Measurements from ENCODE around the gene HBE1.

HBE1 gene

DNA sequence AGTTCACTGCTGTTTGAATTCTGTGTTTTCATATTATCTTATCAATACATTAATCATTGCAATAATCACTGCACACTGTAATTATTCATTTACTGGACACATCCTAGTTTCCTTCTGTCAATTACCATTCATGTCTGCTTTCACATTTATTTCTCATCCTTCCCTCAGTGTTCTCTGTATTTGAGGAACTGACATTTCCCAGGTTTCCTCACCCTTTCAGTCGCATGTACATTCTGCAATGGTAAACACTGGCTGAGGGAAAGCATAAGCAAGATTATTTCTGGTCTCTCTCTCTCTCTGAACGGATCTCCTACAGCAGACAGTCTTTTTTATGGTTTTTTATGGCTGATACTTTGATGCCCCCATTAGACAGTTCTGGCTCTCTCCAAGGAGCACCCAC, 31.3 kb downstream of the HBE1 start:
- H3K36me3 Mint-ChIP-seq, result no peaks in the 10 kb centered on the region

DNA sequence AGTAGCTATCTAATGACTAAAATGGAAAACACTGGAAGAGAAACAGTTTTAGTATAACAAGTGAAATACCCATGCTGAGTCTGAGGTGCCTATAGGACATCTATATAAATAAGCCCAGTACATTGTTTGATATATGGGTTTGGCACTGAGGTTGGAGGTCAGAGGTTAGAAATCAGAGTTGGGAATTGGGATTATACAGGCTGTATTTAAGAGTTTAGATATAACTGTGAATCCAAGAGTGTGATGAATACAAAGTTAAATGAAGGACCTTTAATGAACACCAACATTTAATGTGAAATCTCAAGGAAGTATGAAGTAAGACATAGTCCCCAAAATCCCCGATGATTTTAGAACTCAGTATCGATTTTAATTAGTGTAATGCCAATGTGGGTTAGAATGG, 32.3 kb downstream of the HBE1 start:
- no peaks in the 10 kb centered on the region for H3K9me3 Mint-ChIP-seq (ENCODE audit: low read depth)
- no peaks in the 10 kb centered on the region for H3K4me1 Mint-ChIP-seq (ENCODE audit: low read depth)
- H3K27me3 Mint-ChIP-seq, result peaks cover 13% of the 10 kb centered on the region
- no peak overlapping the region for H3K27ac Mint-ChIP-seq
- no peak overlapping the region for H3K4me3 Mint-ChIP-seq
- no peaks in the 10 kb centered on the region for H3K36me3 Mint-ChIP-seq

More for the DNA sequence above, 31.3 kb downstream of the HBE1 start:
- Mint-ChIP-seq H3K27me3 (peaks cover 13% of the 10 kb centered on the region), H3K27ac (no peak overlapping the region), H3K4me3 (no peak overlapping the region), H3K4me1 (ENCODE audit: low read depth) (no peaks in the 10 kb centered on the region), H3K9me3 (ENCODE audit: low read depth) (no peaks in the 10 kb centered on the region)

DNA sequence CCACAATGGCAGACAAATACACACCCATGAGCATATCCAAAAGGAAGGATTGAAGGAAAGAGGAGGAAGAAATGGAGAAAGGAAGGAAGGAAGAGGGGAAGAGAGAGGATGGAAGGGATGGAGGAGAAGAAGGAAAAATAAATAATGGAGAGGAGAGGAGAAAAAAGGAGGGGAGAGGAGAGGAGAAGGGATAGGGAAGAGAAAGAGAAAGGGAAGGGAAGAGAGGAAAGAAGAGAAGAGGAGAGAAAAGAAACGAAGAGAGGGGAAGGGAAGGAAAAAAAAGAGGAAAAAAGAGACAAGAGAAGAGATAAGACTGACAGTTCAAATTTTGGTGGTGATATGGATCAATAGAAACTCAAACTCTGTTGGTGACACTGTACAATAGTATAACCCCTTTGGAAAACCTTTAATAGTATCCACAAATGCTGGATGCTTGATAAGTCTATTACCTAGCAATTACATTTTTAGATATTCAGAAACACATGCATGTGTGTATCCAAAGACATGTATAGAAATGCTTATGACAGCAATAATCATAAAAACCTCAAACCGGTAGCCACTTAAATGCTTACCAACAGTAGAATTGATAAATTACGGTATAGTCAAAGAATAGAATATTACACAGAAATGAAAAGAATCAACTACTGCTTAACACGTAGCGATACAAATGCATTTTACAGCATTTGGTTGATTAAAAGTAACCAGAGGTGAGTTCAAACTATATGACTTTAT, 34.2 kb downstream of the HBE1 start:
- Mint-ChIP-seq H3K36me3 (no peaks in the 10 kb centered on the region), H3K4me3 (no peak overlapping the region), H3K9me3 (ENCODE audit: low read depth) (no peaks in the 10 kb centered on the region), H3K27me3 (peaks cover 13% of the 10 kb centered on the region), H3K4me1 (ENCODE audit: low read depth) (no peaks in the 10 kb centered on the region), H3K27ac (no peak overlapping the region)

DNA sequence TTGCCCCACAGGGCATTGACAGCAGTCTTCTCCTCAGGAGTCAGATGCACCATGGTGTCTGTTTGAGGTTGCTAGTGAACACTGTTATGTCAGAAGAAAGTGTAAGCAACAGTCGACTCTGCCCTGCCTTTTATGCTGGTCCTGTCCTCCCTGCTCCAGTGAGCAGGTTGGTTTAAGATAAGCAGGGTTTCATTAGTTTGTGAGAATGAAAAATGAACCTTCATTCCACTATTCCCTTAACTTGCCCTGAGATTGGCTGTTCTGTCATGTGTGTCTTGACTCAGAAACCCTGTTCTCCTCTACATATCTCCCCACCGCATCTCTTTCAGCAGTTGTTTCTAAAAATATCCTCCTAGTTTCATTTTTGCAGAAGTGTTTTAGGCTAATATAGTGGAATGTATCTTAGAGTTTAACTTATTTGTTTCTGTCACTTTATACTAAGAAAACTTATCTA, 35.3 kb downstream of the HBE1 start, which contains the start of gene HBD:
HBD (minus strand) TSS at position 103 of the 454 bp plus-strand sequence; CDS start at position 53, 50 bp downstream.
- no peak within 1 kb of the TSS for H3K4me3 Mint-ChIP-seq
- no peaks in the 10 kb centered on the region for H3K4me1 Mint-ChIP-seq (ENCODE audit: low read depth)
- peaks cover 13% of the 10 kb centered on the region for H3K27me3 Mint-ChIP-seq
- H3K9me3 Mint-ChIP-seq (ENCODE audit: low read depth), result no peaks in the 10 kb centered on the region
- no peak within 1 kb of the TSS for H3K27ac Mint-ChIP-seq
- no peaks in the 10 kb centered on the region for H3K36me3 Mint-ChIP-seq

DNA sequence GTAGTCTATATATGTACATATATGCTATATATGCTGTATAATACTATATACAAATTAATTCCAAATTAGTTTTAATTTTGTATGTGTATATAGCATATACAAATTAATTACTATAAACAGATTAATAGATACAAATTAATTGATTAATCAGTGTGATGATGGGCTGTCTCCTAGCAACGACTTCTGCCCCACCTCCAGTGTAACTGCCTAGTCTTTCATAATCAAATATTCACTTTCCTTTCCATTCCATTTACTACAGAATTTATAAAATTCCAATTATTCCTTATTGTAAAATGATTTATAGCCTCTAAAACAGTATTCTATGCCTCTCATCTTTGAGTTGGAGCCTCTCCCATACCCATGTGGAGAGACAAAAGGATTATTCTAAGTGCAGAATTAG, 36.4 kb downstream of the HBE1 start:
- no peaks in the 10 kb centered on the region for H3K4me1 Mint-ChIP-seq (ENCODE audit: low read depth)
- no peak overlapping the region for H3K4me3 Mint-ChIP-seq
- H3K9me3 Mint-ChIP-seq (ENCODE audit: low read depth), result no peaks in the 10 kb centered on the region
- H3K27ac Mint-ChIP-seq, result no peak overlapping the region
- no peaks in the 10 kb centered on the region for H3K36me3 Mint-ChIP-seq
- peaks cover 13% of the 10 kb centered on the region for H3K27me3 Mint-ChIP-seq

DNA sequence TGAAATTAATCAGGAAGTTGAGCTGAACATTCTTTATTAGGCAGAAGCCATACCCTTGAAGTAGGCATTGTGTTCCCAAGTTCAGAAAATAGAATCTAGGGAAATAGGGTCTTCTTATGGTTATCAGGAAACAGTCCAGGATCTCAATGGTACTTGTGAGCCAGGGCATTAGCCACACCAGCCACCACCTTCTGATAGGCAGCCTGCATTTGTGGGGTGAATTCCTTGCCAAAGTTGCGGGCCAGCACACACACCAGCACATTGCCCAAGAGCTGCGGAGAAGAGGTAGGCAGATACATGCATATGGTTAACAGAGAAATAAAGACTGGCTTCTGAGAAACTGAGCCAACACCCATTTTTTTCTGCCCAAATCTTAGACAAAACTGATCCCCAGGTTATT, 36.9 kb downstream of the HBE1 start:
- H3K9me3 Mint-ChIP-seq (ENCODE audit: low read depth), result no peaks in the 10 kb centered on the region
- H3K4me3 Mint-ChIP-seq, result no peak overlapping the region
- peaks cover 13% of the 10 kb centered on the region for H3K27me3 Mint-ChIP-seq
- no peaks in the 10 kb centered on the region for H3K4me1 Mint-ChIP-seq (ENCODE audit: low read depth)
- no peaks in the 10 kb centered on the region for H3K36me3 Mint-ChIP-seq
- no peak overlapping the region for H3K27ac Mint-ChIP-seq

DNA sequence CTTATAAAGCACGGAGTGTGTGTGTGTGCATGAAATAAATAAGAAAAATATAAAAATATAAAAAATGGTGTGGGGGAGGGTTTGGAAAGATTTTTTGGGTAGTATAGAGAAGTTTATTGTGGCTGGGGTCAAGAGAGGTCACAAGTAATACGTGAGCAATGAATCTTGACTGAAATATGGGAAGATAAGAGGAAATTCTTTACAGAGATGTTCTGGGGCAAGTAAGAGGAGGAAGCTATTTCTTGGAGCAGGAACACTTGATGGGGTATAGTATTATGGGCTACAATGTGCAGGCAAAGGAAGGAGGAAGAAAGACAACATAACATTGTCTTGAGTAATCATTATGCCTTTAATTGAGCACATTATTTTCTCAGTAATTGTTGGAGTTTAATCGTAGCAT, 37.6 kb downstream of the HBE1 start:
- Mint-ChIP-seq H3K4me1 (ENCODE audit: low read depth) (no peaks in the 10 kb centered on the region), H3K9me3 (ENCODE audit: low read depth) (no peaks in the 10 kb centered on the region), H3K27me3 (peaks cover 9% of the 10 kb centered on the region), H3K4me3 (no peak overlapping the region), H3K36me3 (no peaks in the 10 kb centered on the region), H3K27ac (no peak overlapping the region)

DNA sequence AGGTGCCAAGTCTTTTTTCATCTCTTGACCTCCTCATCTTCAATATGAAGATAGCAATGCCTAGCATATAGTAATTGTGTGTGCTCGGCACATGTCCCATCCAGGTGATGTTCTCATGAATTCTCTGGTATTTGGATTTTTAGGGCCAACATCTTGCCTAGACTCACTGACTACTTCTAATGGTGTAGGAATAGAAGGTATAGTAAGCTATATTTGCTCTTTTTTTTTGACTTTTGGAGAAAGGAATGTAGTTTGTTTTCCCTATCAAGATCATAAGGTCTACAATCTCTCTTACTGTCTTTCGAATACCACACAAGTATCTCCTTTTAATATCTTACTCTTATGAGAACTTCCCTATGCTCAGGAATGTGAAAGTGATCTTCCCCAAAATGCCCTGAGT, 38.6 kb downstream of the HBE1 start:
- no peak overlapping the region for H3K27ac Mint-ChIP-seq
- no peak overlapping the region for H3K4me3 Mint-ChIP-seq
- no peaks in the 10 kb centered on the region for H3K9me3 Mint-ChIP-seq (ENCODE audit: low read depth)
- no peaks in the 10 kb centered on the region for H3K36me3 Mint-ChIP-seq
- peaks cover 4% of the 10 kb centered on the region for H3K27me3 Mint-ChIP-seq
- no peaks in the 10 kb centered on the region for H3K4me1 Mint-ChIP-seq (ENCODE audit: low read depth)

DNA sequence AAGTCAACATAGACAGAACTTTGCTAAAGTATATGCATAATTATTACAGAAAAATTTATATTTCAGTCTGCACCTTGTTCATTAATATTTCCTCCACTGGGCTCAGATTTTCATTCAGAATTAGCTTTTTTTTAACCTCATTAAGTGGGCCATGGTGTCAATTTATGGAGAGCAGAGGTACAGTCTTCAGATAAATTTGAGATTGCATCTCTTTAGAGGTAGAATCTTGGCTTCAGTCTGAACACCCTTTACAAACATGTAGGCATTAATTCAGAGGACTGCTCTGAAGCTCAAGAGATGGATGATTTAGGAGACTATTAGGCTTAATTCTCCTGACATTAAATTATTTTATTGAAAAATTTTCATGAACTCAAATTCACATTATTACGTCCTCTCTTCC, 39.5 kb downstream of the HBE1 start:
- Mint-ChIP-seq H3K36me3 (no peaks in the 10 kb centered on the region), H3K27me3 (peaks cover 4% of the 10 kb centered on the region), H3K4me1 (ENCODE audit: low read depth) (no peaks in the 10 kb centered on the region), H3K4me3 (no peak overlapping the region), H3K27ac (no peak overlapping the region), H3K9me3 (ENCODE audit: low read depth) (no peaks in the 10 kb centered on the region)

DNA sequence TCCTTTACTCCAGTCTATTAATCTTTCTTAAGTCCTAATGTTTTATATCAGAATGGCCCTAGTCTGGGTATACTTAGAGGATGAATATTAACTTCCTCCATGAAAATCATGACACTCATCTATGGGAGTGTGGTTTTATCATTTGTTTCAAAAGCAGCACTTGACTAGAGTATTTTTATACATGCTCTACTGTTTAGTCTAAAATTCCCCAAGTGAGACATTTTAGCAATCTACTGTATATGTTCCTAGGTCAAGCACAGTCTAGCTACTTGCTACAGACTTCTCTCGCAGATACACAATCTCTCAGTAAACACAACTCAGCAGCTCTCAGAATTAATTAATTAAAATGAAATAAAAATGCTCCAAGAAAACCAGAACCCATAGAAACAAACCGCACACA, 39.9 kb downstream of the HBE1 start:
- Mint-ChIP-seq H3K36me3 (no peaks in the 10 kb centered on the region), H3K4me3 (no peak overlapping the region), H3K4me1 (ENCODE audit: low read depth) (no peaks in the 10 kb centered on the region), H3K9me3 (ENCODE audit: low read depth) (no peaks in the 10 kb centered on the region), H3K27me3 (peaks cover 4% of the 10 kb centered on the region), H3K27ac (no peak overlapping the region)

DNA sequence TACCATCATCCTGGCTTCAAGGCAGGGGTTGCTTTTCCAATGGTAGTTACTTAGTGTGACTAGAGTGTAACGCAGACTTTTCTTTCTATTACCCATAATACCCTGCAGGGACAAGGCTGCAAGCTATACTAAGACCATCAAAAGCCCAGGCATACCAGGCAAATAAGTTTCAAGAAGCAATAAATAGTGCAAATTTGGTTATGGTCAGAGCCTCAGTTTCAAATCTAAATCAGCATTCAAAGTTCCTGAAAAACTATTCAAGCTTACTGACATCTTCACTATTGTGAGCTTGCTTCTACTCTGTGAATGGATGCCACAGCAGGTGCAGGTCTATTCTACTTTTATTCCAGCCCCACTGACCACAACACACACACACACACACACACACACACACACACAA, 40.4 kb downstream of the HBE1 start:
- Mint-ChIP-seq H3K4me1 (ENCODE audit: low read depth) (no peaks in the 10 kb centered on the region), H3K4me3 (no peak overlapping the region), H3K36me3 (no peaks in the 10 kb centered on the region), H3K9me3 (ENCODE audit: low read depth) (no peaks in the 10 kb centered on the region), H3K27ac (no peak overlapping the region), H3K27me3 (peaks cover 4% of the 10 kb centered on the region)

DNA sequence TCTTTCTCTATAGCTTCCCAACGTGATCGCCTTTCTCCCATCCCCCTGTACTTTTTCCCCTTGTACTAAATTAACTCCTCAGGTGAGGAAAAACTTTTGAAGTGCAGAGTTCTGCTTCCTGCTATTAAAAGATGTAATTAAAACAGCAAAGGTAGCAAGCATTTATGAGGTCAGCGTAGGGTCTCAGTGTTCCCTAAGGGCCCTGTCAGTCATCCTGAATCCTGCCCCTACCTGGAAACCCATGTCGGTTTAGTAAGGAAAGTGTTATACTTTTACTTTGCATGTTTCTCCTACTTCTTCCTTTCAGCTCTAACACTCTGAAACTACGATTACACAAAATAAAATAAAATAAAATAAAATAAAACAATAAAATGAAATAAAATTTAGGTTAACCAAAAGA, 41.6 kb downstream of the HBE1 start:
- Mint-ChIP-seq H3K4me3 (no peak overlapping the region), H3K27ac (no peak overlapping the region), H3K36me3 (no peaks in the 10 kb centered on the region), H3K4me1 (ENCODE audit: low read depth) (no peaks in the 10 kb centered on the region), H3K27me3 (peaks cover 5% of the 10 kb centered on the region), H3K9me3 (ENCODE audit: low read depth) (no peaks in the 10 kb centered on the region)

DNA sequence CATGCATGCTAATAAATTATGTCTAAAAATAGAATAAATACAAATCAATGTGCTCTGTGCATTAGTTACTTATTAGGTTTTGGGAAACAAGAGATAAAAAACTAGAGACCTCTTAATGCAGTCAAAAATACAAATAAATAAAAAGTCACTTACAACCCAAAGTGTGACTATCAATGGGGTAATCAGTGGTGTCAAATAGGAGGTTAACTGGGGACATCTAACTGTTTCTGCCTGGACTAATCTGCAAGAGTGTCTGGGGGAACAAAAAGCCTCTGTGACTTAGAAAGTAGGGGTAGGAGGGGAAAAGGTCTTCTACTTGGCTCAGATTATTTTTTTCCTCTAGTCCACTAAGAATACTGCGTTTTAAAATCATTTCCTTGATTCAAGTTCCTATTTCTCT, 42.1 kb downstream of the HBE1 start:
- Mint-ChIP-seq H3K27me3 (peaks cover 5% of the 10 kb centered on the region), H3K4me3 (no peak overlapping the region), H3K9me3 (ENCODE audit: low read depth) (no peaks in the 10 kb centered on the region), H3K4me1 (ENCODE audit: low read depth) (no peaks in the 10 kb centered on the region), H3K36me3 (no peaks in the 10 kb centered on the region), H3K27ac (no peak overlapping the region)

DNA sequence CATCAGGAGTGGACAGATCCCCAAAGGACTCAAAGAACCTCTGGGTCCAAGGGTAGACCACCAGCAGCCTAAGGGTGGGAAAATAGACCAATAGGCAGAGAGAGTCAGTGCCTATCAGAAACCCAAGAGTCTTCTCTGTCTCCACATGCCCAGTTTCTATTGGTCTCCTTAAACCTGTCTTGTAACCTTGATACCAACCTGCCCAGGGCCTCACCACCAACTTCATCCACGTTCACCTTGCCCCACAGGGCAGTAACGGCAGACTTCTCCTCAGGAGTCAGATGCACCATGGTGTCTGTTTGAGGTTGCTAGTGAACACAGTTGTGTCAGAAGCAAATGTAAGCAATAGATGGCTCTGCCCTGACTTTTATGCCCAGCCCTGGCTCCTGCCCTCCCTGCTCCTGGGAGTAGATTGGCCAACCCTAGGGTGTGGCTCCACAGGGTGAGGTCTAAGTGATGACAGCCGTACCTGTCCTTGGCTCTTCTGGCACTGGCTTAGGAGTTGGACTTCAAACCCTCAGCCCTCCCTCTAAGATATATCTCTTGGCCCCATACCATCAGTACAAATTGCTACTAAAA, 42.9 kb downstream of the HBE1 start, which contains the start of gene HBB:
HBB (minus strand) TSS at position 340 of the 579 bp plus-strand sequence; CDS start at position 290, 50 bp downstream.
- H3K9me3 Mint-ChIP-seq (ENCODE audit: low read depth), result no peaks in the 10 kb centered on the region
- H3K27me3 Mint-ChIP-seq, result peaks cover 4% of the 10 kb centered on the region
- H3K4me1 Mint-ChIP-seq (ENCODE audit: low read depth), result no peaks in the 10 kb centered on the region
- no peak within 1 kb of the TSS for H3K27ac Mint-ChIP-seq
- H3K36me3 Mint-ChIP-seq, result no peaks in the 10 kb centered on the region
- H3K4me3 Mint-ChIP-seq, result no peak within 1 kb of the TSS

DNA sequence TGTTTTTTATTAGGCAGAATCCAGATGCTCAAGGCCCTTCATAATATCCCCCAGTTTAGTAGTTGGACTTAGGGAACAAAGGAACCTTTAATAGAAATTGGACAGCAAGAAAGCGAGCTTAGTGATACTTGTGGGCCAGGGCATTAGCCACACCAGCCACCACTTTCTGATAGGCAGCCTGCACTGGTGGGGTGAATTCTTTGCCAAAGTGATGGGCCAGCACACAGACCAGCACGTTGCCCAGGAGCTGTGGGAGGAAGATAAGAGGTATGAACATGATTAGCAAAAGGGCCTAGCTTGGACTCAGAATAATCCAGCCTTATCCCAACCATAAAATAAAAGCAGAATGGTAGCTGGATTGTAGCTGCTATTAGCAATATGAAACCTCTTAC, 44.3 kb downstream of the HBE1 start:
- Mint-ChIP-seq H3K27me3 (peaks cover 4% of the 10 kb centered on the region), H3K27ac (no peak overlapping the region), H3K4me3 (no peak overlapping the region), H3K36me3 (no peaks in the 10 kb centered on the region), H3K4me1 (ENCODE audit: low read depth) (no peaks in the 10 kb centered on the region), H3K9me3 (ENCODE audit: low read depth) (peaks cover 3% of the 10 kb centered on the region)

Data from activated naive CD8-positive, alpha-beta T cell (primary cell).